ENCODE data around the gene CRIP1.

The CRIP1 gene

GRCh38 chr14:105452963-105453362 lies 33.7 kb upstream of the CRIP1 start:
- DNase-seq = no peak

GRCh38 chr14:105453847-105454246 lies 32.8 kb upstream of the CRIP1 start:
- no peak for DNase-seq

- no peak for DNase-seq
These were observed 31.5 kb upstream of the CRIP1 start for GRCh38 chr14:105455086-105455640.

- no peak for DNase-seq
These were observed 30.7 kb upstream of the CRIP1 start for GRCh38 chr14:105455766-105456660.

GRCh38 chr14:105456736-105457617 lies 29.7 kb upstream of the CRIP1 start:
- DNase-seq = no peak

GRCh38 chr14:105458010-105458409 lies 28.7 kb upstream of the CRIP1 start:
- DNase-seq = no peak

- no peak for DNase-seq
These were observed 28.1 kb upstream of the CRIP1 start for GRCh38 chr14:105458571-105458970.

GRCh38 chr14:105460116-105460515 lies 26.6 kb upstream of the CRIP1 start:
- DNase-seq = no peak

- no peak for DNase-seq
These were observed 26.1 kb upstream of the CRIP1 start for GRCh38 chr14:105460616-105461015.

GRCh38 chr14:105461903-105462302 lies 24.8 kb upstream of the CRIP1 start:
- DNase-seq = no peak

GRCh38 chr14:105464501-105464900 lies 22.2 kb upstream of the CRIP1 start:
- DNase-seq = no peak

- no peak for DNase-seq
These were observed 21.3 kb upstream of the CRIP1 start for GRCh38 chr14:105465209-105466031.

GRCh38 chr14:105466531-105467248 lies 20.0 kb upstream of the CRIP1 start:
- DNase-seq = no peak

- no peak for DNase-seq
These were observed 19.3 kb upstream of the CRIP1 start for GRCh38 chr14:105467249-105467941.

GRCh38 chr14:105467942-105468471 lies 18.7 kb upstream of the CRIP1 start:
- no peak for DNase-seq

- DNase-seq = no peak
These were observed 18.0 kb upstream of the CRIP1 start for GRCh38 chr14:105468621-105469241.

- DNase-seq = no peak
These were observed 17.0 kb upstream of the CRIP1 start for GRCh38 chr14:105469456-105470349.

GRCh38 chr14:105470350-105471296 lies 16.1 kb upstream of the CRIP1 start:
- no peak for DNase-seq
